NCI-H2107 (cell line): ENCODE data around the gene HABP4.
"Not testable (repeated sequence)": the region's sequence is repeated elsewhere in the genome, so short reads cannot be mapped to it uniquely, and the experiment has no call there.

ENCODE experiments used
- DNase-seq: peaks from one replicate; lab custom pipeline; 2025; lab: John Stamatoyannopoulos, UW

The HABP4 gene

DNA sequence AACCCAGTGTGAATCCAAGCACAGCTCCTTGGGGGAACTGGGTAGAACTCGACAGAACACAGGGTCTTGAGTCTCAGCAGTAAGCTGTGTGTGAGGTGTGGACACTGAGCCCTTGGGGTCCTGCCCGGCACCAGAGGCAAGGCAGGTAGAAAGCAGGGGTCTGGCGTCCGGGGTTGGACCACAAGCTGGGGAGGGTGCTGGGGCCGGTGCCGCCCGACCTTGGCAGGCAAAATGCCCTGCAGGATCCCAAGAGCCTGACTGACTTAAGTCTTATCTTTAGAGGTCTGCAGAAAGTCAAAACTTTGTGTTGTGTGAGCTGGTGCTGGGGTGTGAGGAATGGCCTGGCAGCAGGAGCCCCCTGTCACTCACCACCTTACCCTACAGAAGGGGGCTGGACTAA lies 49.3 kb downstream of the HABP4 start:
- no peak for DNase-seq

DNA sequence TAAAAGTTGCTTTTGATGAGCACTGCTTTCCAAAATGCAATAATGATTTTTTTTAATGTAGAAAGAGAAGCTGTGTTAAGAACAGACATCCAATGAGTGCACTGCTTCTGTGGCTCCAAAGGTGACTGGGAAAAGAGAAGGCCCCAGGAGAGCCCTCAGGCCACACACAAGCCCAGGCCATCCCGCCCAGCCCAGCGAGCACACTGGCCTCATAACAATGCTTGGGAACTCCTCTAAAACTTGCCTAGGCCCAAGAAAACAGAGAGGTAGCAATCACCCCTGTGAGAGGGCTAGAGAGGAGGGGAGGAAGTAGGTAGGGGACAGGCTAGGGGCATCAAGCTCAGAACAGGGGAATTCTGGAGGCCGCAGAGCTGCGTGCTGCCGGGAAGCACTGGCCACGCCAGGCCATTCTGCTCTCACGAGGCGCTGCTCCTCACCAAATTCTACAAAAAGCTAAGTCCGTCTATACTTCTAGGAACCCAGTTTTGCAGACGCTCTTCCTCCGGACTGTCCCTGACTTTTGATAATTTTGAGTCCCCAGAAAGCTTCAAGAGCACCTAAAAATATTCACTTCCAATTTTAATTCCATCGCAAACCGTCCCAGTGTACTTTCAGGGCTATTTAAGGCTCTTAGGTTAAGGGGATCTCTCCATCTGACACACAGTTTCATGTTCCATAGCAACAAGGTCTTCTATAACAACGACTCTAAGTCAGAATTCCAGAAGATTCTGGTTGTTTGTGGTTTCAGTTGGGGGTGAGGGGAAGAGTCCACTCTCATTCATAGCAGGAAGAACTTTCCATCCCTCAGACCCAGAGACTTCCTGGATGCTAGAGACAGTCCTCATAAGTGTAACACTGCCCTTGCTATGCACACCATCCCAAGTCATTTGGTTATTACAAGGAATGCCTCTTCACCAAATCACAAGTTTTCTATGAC lies 51.0 kb downstream of the HABP4 start:
- no peak for DNase-seq

DNA sequence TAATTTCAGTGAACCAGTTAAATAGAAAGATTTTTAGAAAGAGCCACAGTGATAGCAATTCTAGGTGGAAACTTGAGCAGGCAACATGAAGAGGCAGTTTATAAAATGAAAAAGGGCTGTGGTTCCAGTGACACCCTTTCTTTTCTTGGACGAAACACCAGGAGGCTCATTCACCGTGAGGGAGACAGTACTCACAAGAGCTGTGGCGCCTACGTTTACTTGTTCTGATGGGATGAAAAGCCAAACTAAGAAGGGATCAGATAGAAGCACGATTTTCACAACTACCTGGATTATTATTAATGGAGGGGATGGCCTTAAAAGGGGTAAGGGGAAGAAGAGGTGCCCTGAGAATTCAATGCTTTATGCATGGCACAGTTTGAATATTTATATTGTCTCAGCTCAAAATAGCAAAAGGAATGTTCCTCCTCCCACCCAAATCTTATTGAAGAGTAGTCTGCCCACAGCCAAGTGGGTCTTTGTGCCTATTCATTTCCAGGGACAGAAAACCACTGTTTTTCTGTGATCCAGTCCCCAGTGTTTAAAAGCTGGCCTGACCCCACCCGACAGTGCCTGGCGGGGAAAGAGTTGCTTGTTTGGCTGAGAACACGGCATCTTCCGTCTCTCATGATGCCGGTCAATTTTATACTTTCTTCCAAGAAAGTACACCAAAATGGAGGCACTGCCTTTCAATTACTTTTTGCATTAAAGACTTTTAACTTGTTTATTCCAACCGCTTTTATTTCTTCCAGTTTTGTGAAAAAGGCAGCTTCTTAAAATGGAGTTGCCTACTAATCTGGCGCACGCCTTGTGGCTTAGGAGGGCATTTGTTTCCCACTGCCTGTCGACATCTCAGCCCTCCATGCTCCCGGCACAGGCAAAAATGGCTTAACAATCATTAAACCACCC lies 51.9 kb downstream of the HABP4 start:
- no peak for DNase-seq

DNA sequence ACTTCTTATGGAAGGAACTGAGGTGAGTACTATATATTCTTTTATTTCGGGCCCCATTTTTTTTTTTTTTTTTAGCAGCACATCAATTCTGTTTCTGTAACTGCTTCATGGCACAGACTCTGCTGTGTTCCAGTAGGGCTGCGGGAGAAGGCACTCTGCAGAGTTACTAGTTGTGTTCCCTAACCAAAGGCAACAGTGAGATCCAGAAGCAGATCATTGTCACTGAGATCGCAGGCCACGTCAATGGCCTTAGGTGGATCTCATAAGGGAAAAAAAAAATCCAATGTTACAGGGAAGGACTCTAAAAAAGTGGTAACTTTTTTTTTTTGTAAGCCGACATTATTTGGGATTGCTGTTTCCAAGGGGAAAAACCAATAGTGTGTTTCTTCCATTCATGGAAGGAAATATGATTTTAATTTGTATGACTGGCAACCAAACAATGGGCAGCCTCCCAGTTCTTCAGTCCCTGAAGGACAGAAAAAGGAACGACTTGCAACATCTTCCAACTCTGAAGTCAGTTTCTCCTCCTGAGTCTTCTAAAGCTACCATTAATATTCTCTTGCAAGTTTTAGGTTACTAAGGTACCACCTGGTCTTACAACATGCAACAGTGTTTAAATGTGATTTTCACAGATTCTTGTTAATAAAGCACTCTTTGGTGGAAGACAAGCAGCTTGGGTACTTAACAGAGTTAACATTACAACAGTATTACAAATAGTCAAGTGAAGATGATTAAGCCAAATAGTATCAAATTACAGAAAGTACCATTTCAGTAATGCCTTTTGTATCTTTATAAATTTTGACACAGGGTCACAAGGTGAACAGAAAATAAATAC lies 52.8 kb downstream of the HABP4 start:
- DNase-seq, result no peak

DNA sequence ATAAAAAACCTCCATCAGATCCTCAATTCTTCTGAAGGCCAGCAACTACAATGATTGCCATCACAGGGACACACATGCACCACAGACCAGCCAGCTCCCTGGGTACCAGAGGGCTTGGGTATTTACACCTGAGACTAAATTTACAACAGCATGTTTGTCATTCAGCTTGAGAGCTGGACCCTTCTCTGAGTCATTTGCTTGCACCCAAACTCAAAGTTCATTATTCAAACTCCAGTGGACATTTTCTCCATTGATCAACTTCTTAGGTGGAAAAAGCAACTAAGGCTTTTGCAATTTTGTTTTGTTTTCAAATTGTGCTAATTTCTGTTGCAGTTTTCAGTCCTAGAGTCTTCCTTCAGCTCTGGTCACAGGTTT lies 53.4 kb downstream of the HABP4 start:
- DNase-seq, result not testable (repeated sequence)

DNA sequence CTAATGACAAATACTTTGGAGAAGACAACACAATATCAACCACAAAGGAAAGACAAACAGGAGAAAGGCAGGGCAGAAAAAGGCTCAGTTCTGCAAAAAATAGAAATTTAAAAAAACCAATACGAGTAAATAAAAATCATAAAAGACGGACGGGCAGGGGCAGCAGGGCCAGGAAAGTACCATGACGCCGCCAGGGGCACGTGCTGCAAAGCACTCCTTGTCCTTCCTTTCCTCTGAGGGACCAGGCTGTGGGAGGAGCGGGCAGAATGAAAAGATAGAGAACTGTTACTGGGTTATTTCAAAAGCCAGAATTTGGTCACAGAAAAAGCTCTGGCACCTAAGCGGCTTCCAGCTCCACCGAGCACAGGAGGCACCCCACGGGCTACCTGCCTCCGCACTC lies 53.9 kb downstream of the HABP4 start:
- no peak for DNase-seq

DNA sequence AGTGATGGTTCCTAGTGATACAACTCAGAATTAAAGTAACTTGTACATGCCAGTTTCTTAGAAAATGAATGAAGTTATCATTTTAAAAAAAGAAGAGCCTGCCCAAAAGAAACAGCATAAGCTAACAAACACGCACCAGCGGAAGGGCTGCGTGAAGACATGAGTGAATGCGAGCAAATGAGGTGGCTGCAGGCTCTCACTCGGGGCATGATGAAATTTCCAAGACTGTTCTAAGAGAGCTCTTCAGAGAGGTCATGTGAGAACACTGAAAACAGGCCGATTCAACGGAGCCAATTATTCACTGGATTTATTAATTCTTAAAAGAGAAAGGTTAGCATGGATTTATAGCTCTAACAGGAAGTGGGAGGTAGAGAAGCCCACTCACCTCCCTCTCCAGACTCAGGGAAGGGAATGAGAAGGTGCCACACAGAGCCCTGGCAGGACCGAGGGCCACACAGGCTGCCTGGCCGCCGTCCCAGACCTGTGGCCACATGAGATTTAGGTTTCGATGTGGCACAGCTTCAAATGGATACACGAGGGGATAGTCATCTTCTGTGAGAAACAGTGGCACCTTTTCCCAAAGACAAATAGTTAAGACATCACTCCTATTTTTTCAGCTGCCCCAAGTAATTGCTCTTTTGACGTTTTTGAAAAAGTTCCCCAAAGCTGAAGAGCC lies 55.5 kb downstream of the HABP4 start:
- no peak for DNase-seq

DNA sequence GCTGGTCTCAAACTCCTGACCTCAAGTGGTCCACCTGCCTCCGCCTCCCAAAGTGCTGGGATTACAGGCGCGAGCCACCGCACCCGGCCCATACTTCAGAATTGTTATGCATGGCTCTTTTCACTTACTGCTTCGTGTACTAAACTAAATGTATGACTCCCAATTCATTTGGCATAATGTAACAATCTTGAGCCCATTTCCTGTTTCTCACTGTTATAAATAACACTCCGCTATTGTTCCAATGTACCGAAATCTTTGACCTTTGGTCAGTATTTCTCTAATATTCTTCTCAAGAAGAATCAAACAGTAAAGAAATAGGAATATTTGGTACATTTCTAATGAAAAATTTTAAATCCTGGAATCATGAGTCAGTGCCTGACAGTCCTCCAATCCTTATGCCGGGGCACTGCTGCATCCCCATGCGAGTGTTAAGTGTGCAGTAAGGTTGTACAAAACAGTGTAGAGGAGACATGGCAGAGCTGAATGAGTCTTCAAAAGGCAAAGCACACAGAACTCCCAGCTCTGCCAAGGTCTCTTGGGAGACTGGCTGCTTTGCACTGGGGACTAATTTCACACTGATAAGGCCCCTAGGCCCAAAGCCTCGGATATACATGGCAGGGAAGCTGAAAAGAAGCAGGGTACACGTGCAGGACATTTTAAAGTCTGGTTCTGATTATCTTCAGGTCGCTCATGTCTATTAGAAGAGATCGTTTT lies 58.4 kb downstream of the HABP4 start:
- no peak for DNase-seq

DNA sequence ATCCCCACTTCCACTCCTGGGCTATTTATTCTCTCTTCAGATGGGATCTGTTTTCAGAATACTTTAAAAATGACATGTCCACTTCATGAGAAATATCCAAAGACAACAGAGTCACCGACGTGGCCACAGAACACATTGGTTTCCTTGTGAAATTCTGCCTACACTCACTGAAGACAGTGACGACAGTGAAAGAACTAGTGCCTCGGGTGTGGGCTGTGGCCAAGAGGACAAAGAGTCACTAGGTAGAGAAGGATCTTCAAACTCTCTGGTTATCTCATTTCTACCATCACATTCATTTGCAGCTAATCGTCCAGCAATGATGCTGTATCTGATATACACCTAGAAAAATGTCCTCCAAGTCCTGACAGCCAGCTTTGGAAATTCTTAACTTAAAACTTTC lies 59.1 kb downstream of the HABP4 start:
- DNase-seq, result no peak

DNA sequence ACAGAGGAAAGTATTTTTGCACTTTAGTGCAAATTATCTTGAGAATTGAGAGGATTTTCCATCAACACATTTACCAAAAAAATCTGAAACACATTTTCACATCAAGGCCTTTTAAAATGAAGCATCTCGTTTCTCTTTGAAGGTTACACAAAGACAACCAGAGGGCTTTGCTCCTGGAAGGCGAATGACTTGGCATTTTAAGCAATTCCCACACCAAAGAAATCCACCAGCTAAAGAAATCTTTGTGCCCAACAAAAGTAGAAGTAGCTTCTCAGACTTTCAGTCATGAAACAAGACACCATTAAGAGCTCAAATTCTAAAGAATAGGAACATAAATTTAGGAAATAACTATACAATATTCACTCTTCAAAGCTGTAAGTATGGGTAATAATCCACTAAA lies 59.9 kb downstream of the HABP4 start:
- DNase-seq, result no peak

DNA sequence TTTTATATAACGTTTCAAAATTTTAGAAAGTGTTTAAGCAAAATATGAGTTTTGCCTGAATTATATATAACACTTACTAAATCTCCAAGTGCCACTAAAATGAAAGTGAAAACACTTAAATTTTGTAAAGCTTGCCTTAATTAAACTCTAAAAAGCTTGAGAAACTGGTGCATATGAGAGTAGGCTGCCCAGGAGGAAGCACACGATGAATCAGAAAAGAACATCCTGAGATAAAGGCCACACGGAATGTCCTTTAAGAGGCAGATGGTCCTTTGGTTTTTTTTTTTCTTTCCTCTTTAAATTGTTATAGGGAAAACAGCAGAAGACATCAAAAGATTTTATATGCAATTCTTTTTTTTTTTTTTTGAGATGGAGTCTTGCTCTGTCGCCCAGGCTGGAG lies 60.3 kb downstream of the HABP4 start:
- no peak for DNase-seq

DNA sequence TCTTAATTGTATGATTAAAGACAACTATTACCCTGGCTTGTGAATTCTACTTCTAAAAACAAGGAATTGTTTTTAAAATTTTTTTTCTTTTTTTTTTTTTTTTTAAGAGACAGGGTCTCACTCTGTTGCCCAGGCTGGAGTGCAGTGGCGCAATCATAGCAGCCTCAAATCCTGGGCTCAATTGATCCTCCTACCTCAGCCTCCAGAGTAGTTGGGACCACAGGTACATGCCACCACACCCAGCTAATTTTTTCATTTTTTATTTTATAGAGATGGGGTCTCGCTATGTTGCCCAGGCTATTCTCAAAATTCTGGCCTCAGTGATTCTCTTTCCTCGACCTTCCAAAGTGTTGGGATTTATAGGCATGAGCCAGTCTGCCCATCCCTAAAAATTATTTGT lies 62.3 kb downstream of the HABP4 start:
- DNase-seq, result no peak

DNA sequence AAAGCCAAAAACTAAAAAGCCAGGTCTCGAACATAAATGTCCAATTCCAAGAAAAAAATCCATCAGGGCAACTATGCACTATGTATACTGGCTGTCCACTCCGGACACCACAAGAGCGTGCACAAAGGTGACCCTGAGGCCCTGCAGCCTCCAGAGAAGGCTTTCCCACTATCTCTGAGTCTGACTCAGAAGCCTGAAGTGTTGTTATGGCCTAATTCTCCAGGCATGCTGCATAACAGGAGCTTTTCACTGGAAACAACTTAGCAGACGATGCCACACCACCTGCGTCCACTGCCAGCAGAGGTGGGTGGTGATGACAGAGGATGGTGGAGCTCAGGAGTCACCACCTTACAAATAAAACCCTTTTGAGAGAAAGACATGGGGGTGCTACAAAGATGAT lies 63.7 kb downstream of the HABP4 start:
- DNase-seq, result no peak

DNA sequence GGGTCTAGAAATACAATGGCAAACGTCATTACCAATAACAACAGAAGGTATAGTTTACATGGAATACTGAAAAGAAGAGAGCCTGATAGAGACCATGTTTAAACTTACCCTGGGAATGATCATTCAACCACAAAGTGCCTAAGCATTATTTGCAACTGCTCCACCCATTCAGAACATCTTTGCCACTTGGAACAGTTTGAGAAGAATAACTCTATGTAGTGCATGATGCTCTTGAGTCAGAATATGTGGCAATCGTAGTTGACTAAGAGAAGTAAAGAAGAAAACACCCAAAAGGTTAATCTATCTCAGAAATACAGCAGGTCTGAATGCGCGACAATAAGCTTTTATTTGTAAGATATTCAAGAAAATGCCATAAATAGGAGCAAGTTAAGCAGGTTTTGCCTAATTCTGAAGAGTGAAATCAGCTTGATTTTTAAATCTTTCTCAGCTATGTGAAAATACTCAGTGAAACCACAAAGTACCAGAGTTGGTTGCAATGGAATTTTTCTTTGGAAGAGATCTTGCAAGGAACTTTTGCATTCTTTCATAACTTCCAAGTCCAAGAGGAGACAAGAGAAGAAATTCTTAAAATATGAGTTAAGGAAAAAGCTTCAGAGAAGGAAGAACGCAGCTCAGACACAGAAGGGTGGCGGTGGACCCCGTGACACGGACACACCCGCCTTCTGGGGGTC lies 64.3 kb downstream of the HABP4 start:
- DNase-seq, result no peak

DNA sequence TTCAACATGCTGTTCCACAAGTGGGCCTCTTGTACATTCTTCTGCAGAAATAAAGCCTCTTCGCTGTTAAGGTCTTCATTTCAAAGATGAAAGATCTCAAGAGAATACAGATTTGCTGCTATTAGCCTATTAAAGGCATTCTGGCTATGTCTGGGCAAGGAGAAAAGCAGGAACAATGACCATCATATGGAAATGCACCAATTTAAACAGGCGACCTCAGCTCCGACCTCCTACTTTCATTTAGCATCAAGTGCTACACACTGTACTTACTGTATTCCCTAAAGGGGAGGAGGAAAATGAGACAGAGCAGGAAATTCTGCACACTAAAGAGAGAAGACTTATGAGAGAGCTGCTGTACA lies 64.8 kb downstream of the HABP4 start:
- no peak for DNase-seq

DNA sequence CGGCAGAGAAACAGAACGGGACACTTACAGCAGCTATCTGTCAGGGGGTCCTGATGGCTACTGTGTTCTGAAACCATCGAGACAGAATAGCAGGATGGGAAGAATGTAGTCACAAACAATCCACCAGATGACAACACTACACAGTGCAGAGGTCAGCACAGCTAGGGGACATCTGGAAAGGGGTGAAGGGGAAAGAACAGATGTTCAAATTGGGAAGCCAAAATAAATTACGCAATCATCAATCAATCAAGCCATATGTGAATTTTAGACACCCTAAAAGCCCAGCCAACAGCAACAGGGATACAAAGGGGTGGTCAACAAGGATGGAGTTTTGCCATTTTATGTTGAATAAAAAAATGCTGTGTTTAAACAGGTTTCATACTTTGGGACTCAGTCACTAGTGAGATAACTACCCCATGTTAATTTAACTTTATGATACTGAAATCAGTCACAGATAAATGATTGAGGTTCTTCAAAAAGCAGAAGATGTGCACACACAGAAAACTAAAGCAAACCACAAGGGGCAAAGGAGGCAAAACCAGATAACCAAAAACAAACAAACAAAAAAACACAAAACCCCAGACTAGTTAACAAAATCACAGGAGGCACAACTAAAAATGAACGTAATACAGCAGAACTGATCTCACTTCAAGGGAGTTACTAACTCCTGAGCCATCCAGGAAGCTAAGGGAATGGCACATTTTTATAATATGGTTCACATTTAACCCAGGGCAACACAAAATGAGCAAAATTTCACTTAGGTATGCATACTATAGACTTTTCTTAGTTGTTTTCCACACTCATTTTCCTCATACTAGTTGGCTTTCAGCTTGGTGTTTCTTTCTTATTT lies 65.9 kb downstream of the HABP4 start:
- DNase-seq, result no peak

DNA sequence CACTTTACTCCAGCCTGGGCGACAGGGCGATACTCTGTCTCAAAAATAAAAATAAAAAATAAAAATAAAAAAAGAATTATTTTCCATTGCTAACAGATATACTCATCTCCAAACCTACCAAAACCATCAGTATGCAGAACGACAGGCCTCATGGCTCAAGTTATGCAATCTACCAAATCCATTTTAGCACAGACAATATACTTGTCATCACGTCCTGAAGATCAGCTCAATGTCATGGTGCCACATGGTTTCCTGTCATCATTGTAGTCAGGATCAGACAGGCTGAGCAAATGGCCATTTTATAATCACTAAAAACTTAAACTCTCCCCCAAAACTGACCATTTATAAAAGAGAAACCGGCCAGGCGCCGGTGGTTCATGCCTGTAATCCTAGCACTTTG lies 69.1 kb downstream of the HABP4 start:
- DNase-seq, result no peak

DNA sequence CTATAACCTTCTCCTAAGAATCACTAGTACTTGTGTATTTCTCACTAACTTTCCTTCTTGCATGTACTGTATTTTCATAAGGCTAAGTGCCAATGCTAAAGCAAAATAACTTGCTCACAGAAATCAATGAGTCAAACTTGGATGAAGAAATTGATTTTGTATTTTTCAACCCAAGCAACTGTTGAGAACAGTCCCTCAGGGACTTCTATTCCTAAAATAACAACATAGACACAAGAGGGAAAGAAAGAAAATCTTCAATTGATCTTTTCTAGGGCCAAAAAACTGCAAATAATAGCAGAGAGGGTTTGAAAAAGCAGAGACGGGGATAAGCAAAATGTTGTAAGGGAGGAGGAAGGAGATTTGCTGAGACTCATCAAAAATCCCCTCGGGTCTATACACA lies 69.8 kb downstream of the HABP4 start:
- DNase-seq, result no peak

DNA sequence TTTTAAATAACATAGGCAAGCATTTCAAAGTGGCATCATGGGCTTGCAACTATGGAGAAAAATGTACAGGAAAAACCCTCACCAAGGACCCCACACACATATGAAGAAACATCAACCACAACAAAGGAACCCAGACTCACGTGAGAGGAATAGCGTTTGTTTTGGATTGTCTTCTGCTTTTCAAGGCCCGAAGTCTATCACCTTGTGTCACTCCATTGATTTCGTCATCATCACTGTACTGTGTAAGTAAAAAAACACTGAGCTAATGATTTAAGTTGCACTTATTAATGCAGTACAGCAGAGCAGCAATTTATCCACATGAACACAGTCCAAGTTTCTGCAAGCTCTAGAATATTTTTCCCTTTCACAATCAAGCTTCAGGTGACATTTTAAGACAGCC lies 72.4 kb downstream of the HABP4 start:
- DNase-seq, result no peak

DNA sequence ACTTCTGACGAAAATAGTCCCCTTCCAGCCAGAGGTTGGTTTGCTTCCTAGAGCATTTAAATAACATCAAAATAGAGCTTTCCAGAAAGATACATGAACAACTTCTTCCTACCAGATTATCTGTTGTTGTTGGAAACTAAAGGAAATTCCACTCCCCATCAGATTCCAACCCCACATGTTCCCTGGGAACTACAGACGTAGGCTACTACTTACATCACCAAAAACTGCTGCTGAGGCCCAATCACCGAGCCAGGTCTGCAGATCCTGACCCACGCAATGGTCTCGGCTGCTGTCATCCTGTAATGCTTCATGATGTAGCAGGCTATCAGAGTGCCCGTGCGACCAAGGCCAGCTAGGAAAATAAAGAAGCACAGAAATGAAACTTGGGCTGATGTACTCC lies 73.4 kb downstream of the HABP4 start:
- DNase-seq, result no peak
